NCI-H1048 (cell line): ENCODE data around the gene ATOSB.
A peak's percentile ranks its signal among the peaks of the same experiment; 100 is the strongest.

Experiments used
- DNase-seq: peaks from one replicate; lab custom pipeline; 2025; lab: John Stamatoyannopoulos, UW

ATOSB gene

GRCh38 chr9:35112257-35113020, 3.2 kb downstream of the ATOSB start:
- DNase-seq: no peak

GRCh38 chr9:35111001-35111933, 4.4 kb downstream of the ATOSB start:
- peak; percentile 97 for DNase-seq

- DNase-seq: no peak
Observed at GRCh38 chr9:35110327-35110761, 5.3 kb downstream of the ATOSB start.

- no peak for DNase-seq
Observed at GRCh38 chr9:35108946-35109575, 6.6 kb downstream of the ATOSB start.

- DNase-seq: no peak
Observed at GRCh38 chr9:35108461-35108860, 7.2 kb downstream of the ATOSB start.

- no peak for DNase-seq
Observed at GRCh38 chr9:35107297-35108290, 8.1 kb downstream of the ATOSB start.

- DNase-seq: no peak
Observed at GRCh38 chr9:35106343-35106730, 9.3 kb downstream of the ATOSB start.

GRCh38 chr9:35105571-35106342, 9.9 kb downstream of the ATOSB start:
- no peak for DNase-seq

- no peak for DNase-seq
Observed at GRCh38 chr9:35105126-35105525, 10.5 kb downstream of the ATOSB start.

- no peak for DNase-seq
Observed at GRCh38 chr9:35104586-35104985, 11.1 kb downstream of the ATOSB start.

- no peak for DNase-seq
Observed at GRCh38 chr9:35103660-35104191, 11.9 kb downstream of the ATOSB start.

GRCh38 chr9:35102769-35103659, 12.6 kb downstream of the ATOSB start, which contains the start of gene STOML2:
Gene STOML2, minus strand, starts transcription at chr9:35103131. Its CDS starts 37 bp downstream, at chr9:35103094.
- DNase-seq: peak; percentile 66

GRCh38 chr9:35102465-35102768, 13.2 kb downstream of the ATOSB start:
- DNase-seq: no peak

- DNase-seq: no peak
Observed at GRCh38 chr9:35097573-35097972, 18.1 kb downstream of the ATOSB start.

GRCh38 chr9:35096035-35096849, 19.4 kb downstream of the ATOSB start, which contains the start of gene PIGO:
Gene PIGO, minus strand, starts transcription at chr9:35096591. Its CDS starts 1,026 bp downstream, at chr9:35095565.
- DNase-seq: peak; percentile 49

GRCh38 chr9:35091536-35091935, 24.1 kb downstream of the ATOSB start:
- DNase-seq: no peak

- no peak for DNase-seq
Observed at GRCh38 chr9:35089434-35089833, 26.2 kb downstream of the ATOSB start.

GRCh38 chr9:35085078-35085477, 30.6 kb downstream of the ATOSB start:
- no peak for DNase-seq
